Body of pancreas (tissue), 4 donors: ENCODE results near the gene PDGFD.

Experiments
- CTCF ChIP-seq, 7 experiments: fragments of 450-650 bp in 4 of 7; fragments of 200-600 bp in 3 of 7; sonication (generic) in 3 of 7; IDR thresholded peaks; one replicate each; pipeline ENCODE4 v1.5.1; 2016 to 2019; ENCODE audit warnings: antibody characterized with exemption in 7 of 7
- POLR2A ChIP-seq, 3 donors: fragments of 450-650 bp; IDR thresholded peaks; one replicate each; pipeline ENCODE4 v1.6.1; 2016; ENCODE audit warnings: antibody characterized with exemption in 3 of 3, mild to moderate bottlenecking in 2 of 3

- TF ChIP-seq CTCF (IDR thresholded peaks at IDR 0.05) (no peak), POLR2A (IDR thresholded peaks at IDR 0.05) (no peak)
Observed at GRCh38 chr11:103928802-103929161, 235.2 kb downstream of the PDGFD start.
